Eye (tissue), 1 donor: Measurements from ENCODE around the gene MICAL2.

Source experiments
- DNase-seq: peaks from one replicate; pipeline ENCODE4 v3.0.0-alpha.2; 2015

The MICAL2 gene

GRCh38 chr11:12291766-12292165, 181.4 kb downstream of the MICAL2 start:
- no peak for DNase-seq

DNA sequence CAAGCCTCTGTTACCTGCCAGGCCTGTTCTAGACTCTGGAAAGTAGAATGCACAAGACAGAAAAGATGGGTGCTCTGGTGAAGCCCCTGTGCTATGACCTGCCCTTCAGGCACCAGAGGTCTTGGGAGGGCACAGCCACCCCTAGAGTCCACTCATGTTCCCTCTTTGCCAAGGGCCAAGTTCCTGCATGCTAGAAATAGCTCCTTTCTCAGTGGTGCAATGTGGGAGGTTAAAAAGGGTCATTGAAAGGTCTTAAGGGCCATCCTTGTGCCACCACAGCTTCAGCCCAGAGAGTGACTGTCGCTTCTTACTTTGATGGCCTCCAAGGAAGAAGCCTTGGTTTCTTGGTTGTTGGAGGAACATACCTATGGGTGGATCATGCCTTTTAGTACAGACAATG, 182.4 kb downstream of the MICAL2 start:
- DNase-seq: no peak

- DNase-seq: no peak
Measured at GRCh38 chr11:12293486-12293885, 183.1 kb downstream of the MICAL2 start.

DNA sequence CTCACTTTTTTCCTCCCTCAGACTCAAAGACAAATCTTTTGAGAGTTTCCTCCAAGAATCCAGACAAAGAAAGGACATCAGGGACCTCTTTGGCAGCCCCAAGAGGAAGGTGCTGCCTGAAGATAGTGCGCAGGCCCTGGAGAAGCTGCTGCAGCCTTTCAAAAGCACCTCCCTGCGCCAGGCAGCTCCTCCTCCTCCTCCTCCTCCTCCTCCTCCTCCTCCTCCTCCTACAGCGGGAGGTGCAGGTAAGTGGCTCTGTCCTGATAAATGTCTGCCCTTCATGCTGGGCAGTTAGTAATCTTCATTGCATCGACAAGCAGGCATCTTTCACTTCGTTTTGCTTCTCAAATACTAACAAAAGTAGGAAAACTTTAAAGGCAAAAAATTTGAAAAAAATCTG, 184.2 kb downstream of the MICAL2 start:
- DNase-seq: no peak

- DNase-seq: no peak
Measured at GRCh38 chr11:12295943-12296342, 185.6 kb downstream of the MICAL2 start.

GRCh38 chr11:12298610-12299009, 188.2 kb downstream of the MICAL2 start:
- DNase-seq: no peak

DNA sequence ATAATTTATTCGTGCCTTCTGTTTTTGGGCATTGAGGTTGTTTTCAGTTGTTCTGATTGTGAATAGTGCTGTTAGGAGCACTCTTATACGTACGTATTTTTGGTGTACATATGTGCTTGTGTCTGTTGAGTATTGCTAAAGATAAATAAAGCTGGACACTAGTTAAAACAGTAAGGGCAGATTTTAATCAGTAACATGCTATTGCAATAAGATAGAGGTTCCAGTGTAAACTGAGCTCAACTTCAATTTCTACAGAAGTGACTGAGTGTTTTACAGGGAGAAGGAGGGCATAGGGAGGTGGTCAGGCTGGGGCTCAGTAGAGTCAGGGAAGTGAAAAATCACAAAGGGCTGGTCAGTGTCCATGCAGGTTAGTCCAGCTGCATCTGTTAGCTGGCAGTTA, 191.0 kb downstream of the MICAL2 start:
- DNase-seq: no peak

- DNase-seq: no peak
Measured at GRCh38 chr11:12303421-12304149, 193.2 kb downstream of the MICAL2 start.

DNA sequence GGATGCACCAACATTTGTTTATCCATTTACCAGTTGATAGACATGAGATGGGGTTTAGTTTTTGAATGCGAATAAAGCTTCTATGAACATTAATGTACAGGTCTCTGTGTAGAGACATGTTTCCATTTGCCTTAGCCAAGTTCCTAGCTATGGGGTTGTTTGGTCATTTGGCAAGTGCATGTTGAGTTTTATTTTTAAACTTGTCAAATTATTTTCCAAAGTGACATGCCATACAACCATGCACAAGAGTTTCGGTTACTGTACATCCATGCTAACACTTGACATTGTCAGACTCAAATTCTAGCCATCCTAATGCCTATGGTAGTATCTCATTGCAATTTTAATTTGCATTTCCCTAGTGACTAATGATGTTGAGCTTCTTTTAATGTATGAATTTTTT, 196.4 kb downstream of the MICAL2 start:
- no peak for DNase-seq

GRCh38 chr11:12312132-12312531, 201.7 kb downstream of the MICAL2 start:
- DNase-seq: no peak
